Natural killer cell (primary cell): Measurements from ENCODE around the gene UXS1. TPM values are rescaled to one million over a fixed set of nuclear protein-coding genes. Genes with fewer than 3 reads are reported as not detected.
A peak's percentile ranks its signal among the peaks of the same experiment; 100 is the strongest.

Experiments
- ATAC-seq, 3 donors: fragments of 150-1000 bp in 2 of 3; fragments of 200-7000 bp in 1 of 3; cut with Tn5 transposase; 1 replicate in 1 of 3; 2 replicates in 2 of 3; pipeline ENCODE4 v1.10.0; 2021; ENCODE audit warnings: mild to moderate bottlenecking in 2 of 3, moderate library complexity in 2 of 3
- DNase-seq, 2 donors: peaks; one replicate each; pipeline versions ENCODE4 v3.0.0 to v3.0.0-alpha.2; 2013 to 2021; ENCODE audit warnings: mixed read lengths in 1 of 2
- H3K27ac ChIP-seq: one replicate; pipeline ENCODE4 v1.5.1; 2013; ENCODE audit warnings: mild to moderate bottlenecking, low read length
- H3K27me3 ChIP-seq: one replicate; pipeline ENCODE4 v1.6.1; 2013; ENCODE audit warnings: low read length; ENCODE audit not compliant: control insufficient read depth, insufficient read depth
- H3K36me3 ChIP-seq: one replicate; pipeline ENCODE4 v1.6.1; 2013; ENCODE audit warnings: low read length; ENCODE audit not compliant: control insufficient read depth, insufficient read depth
- H3K4me1 ChIP-seq: one replicate; pipeline ENCODE4 v1.6.1; 2013; ENCODE audit warnings: low read length; ENCODE audit not compliant: control insufficient read depth, insufficient read depth
- H3K4me3 ChIP-seq: one replicate; pipeline ENCODE4 v1.5.1; 2013; ENCODE audit warnings: low read length
- H3K9me3 ChIP-seq: one replicate; pipeline ENCODE4 v1.6.1; 2013; ENCODE audit warnings: low read length; ENCODE audit not compliant: control insufficient read depth, insufficient read depth
- H3K27ac Mint-ChIP-seq, 2 donors: one replicate each; pipeline ENCODE4 v1.8.0; 2022; ENCODE audit warnings: mild to moderate bottlenecking in 2 of 2, mixed read lengths in 2 of 2, moderate library complexity in 1 of 2
- H3K27me3 Mint-ChIP-seq, 2 donors: one replicate each; pipeline ENCODE4 v1.8.0; 2022; ENCODE audit warnings: low read depth in 2 of 2, mixed read lengths in 2 of 2
- H3K36me3 Mint-ChIP-seq: one replicate; pipeline ENCODE4 v1.8.0; 2022; ENCODE audit warnings: mixed read lengths
- H3K4me1 Mint-ChIP-seq, 2 donors: one replicate each; pipeline ENCODE4 v1.8.0; 2022; ENCODE audit warnings: mixed read lengths in 2 of 2
- H3K4me3 Mint-ChIP-seq: one replicate; pipeline ENCODE4 v1.8.0; 2022; ENCODE audit warnings: mild to moderate bottlenecking, moderate library complexity, mixed read lengths
- H3K9me3 Mint-ChIP-seq, 2 donors: one replicate each; pipeline ENCODE4 v1.8.0; 2022; ENCODE audit warnings: mixed read lengths in 2 of 2
- WGBS: methylation state at CpG from one replicate; pipeline ENCODE4 v1.1.7; 2013; ENCODE audit warnings: missing lambda C conversion rate; ENCODE audit not compliant: insufficient coverage; 5-methylcytosine and 5-hydroxymethylcytosine counted together
- intact Hi-C: fragments of 100-400 bp; cut with micrococcal nuclease; formaldehyde crosslinking; loops from one replicate; pipeline ENCODE4 v1.14.2; 2022
- total RNA-seq, 4 donors: library from RNA; stranded (reverse); fragments of 120-200 nt in 1 of 4; gene quantifications; one replicate each; pipeline versions ENCODE4 v1.2.3 to v1.2.4, GENCODE V29; 2013 to 2022
- TF ChIP-seq, protein P1 (sequence below): fragments of 200-600 bp; IDR thresholded peaks from one replicate; pipeline ENCODE4 v1.8.0; 2022; ENCODE audit warnings: antibody characterized with exemption

Gene UXS1
- total RNA-seq, 3 donors from 2014 or later (not counting 1 experiment from before 2014, with no cell fraction given): 36.3 to 60.4 (median 37.5) TPM

DNA sequence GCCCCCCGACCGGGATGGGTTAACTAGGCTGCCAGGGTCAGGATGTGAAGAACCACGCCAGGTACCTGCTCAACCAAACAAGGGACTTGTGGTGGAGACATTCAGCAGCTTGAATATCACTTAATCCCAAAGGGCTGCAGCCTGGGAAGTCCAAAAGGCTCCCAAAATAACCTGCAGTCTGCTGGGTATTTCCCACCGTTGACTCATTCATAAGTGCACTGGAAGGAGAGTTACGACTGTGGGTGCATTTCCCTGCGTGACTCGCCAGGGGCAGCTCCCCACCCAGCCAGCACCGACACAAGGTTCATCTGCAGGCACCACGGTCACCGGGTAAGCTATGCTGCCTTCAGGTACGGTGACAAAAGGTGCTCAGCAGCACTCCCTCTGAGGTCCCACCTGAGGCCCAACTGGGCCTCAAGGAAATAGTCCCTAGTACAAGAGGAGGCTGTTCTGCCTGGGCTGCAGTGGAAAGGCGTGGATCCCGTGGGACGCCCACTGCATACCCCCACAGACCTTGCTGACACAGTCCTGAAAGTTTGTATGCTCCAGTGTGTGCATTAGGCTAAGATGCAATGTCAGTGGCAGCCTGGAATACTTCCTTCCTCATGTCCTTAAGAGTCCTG is 86.5 kb downstream of the UXS1 start:
- H3K4me1 Mint-ChIP-seq: no peaks in the 10 kb centered on the region
- WGBS: 77% methylated on average over 14 of the region's 14 CpGs
- Histone ChIP-seq H3K27ac (no peak overlapping the region), H3K27me3 (no peaks in the 10 kb centered on the region), H3K36me3 (peaks cover 29% of the 10 kb centered on the region), H3K4me1 (no peaks in the 10 kb centered on the region), H3K9me3 (no peaks in the 10 kb centered on the region), H3K4me3 (no peak overlapping the region)
- ATAC-seq (no peak), DNase-seq (peak in 1 of 2 donors; percentile 69)
- intact Hi-C loops: no loop called here
- peak overlapping the region in 1 of 2 donors; percentile 42 for H3K27ac Mint-ChIP-seq
- no peaks in the 10 kb centered on the region for H3K9me3 Mint-ChIP-seq
- H3K4me3 Mint-ChIP-seq: no peak overlapping the region
- TF ChIP-seq, protein P1, sequence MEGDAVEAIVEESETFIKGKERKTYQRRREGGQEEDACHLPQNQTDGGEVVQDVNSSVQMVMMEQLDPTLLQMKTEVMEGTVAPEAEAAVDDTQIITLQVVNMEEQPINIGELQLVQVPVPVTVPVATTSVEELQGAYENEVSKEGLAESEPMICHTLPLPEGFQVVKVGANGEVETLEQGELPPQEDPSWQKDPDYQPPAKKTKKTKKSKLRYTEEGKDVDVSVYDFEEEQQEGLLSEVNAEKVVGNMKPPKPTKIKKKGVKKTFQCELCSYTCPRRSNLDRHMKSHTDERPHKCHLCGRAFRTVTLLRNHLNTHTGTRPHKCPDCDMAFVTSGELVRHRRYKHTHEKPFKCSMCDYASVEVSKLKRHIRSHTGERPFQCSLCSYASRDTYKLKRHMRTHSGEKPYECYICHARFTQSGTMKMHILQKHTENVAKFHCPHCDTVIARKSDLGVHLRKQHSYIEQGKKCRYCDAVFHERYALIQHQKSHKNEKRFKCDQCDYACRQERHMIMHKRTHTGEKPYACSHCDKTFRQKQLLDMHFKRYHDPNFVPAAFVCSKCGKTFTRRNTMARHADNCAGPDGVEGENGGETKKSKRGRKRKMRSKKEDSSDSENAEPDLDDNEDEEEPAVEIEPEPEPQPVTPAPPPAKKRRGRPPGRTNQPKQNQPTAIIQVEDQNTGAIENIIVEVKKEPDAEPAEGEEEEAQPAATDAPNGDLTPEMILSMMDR: no peak
- no peaks in the 10 kb centered on the region for H3K27me3 Mint-ChIP-seq
- H3K36me3 Mint-ChIP-seq: peaks cover 6% of the 10 kb centered on the region

DNA sequence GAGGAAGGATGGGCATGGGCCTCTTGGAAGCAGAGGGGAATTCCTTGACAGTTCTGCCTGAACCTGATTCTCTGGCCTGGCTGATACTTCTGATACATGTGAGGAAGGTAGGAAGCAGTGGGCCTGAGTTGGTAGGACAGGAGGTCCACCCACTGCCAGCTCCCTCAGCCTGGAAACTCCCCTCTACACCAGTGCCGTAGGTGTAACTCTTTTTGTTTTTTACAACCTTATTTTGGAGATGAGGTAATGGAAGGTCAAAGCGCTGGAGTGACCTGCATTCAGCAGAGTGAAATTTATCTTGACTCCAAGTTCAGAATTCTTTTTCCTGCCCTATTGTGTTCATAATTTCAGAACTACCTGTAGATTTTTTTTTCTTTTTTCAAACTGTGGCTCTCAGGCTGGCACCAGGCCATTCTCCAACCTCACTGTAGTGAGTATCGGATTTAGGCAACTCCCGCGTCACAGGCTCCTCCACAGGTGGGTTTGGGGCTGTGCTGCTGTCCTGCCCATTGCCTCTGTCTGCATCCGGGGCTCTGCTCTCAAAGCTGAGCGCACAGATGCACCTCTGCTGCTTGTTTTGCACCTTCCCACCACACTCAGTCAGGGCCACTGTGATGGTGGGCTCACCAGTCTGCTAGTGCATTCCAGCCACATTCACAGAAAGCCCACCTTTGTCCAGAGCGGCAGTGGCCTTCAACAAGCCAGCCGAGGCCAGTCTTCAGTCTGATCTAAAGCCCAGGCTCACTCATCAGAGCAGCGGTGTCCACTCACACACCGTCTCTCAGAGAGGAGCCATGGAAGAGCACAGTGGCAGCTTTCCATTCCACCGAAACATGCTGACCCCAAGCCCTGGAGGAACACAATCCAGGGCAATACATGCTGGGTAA is 87.2 kb downstream of the UXS1 start:
- Histone ChIP-seq H3K9me3 (no peaks in the 10 kb centered on the region), H3K36me3 (peaks cover 22% of the 10 kb centered on the region), H3K4me1 (no peaks in the 10 kb centered on the region), H3K27ac (no peak overlapping the region), H3K4me3 (no peak overlapping the region), H3K27me3 (no peaks in the 10 kb centered on the region)
- TF ChIP-seq, protein P1: no peak
- no peaks in the 10 kb centered on the region for H3K27me3 Mint-ChIP-seq
- intact Hi-C loops: no loop called here
- 95% methylated on average over 11 of the region's 12 CpGs for WGBS
- H3K36me3 Mint-ChIP-seq: peaks cover 6% of the 10 kb centered on the region
- DNase-seq (peak in 1 of 2 donors; percentile 48), ATAC-seq (no peak)
- no peak overlapping the region for H3K4me3 Mint-ChIP-seq
- no peaks in the 10 kb centered on the region for H3K9me3 Mint-ChIP-seq
- no peaks in the 10 kb centered on the region for H3K4me1 Mint-ChIP-seq
- peak overlapping the region in 1 of 2 donors; percentile 42 for H3K27ac Mint-ChIP-seq

DNA sequence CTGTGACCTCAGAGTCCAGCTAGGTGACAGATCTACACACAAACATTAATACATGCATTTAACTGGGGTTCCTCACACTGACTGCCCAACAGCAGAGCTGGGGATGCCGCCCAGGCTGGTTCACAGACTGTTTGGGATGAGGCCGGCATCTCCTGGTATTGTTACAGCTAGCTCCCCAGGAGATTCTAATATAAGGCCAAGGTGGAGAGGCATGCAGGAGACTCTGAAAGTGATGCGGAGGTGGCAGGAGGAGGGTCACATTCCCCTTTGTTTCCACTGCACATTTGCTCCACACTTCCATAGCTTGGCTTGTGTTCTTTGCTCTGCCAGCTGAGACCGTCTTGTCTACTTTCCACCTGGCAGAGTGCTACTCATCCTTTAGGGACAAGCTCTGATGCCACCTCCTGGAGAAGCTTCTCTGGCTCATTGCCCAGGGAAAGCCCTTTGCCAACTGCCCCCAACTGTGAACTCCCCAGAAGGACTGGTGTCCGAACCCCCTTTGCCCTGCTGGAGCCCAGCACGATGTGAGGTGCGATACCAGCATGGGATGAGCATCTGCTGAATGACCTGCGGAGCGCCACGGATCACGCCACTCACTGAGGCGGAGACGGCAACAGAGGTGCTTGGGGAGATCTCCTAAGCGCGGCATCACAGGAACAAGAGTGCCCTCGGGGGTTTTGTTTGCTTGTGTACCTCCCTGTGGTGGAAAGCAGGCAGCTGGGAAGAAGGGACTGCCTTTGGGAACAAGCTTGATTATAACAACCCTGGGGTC is 88.8 kb downstream of the UXS1 start:
- 91% methylated on average over 16 of the region's 16 CpGs for WGBS
- H3K36me3 Mint-ChIP-seq: peaks cover under 1% of the 10 kb centered on the region
- no peaks in the 10 kb centered on the region for H3K4me1 Mint-ChIP-seq
- TF ChIP-seq, protein P1: no peak
- DNase-seq (no peak), ATAC-seq (no peak)
- Histone ChIP-seq H3K9me3 (no peaks in the 10 kb centered on the region), H3K27me3 (no peaks in the 10 kb centered on the region), H3K4me1 (no peaks in the 10 kb centered on the region), H3K27ac (no peak overlapping the region), H3K36me3 (peaks cover 9% of the 10 kb centered on the region), H3K4me3 (no peak overlapping the region)
- no peak overlapping the region for H3K27ac Mint-ChIP-seq
- intact Hi-C loops: no loop called here
- no peaks in the 10 kb centered on the region for H3K27me3 Mint-ChIP-seq
- H3K4me3 Mint-ChIP-seq: no peak overlapping the region
- H3K9me3 Mint-ChIP-seq: no peaks in the 10 kb centered on the region
